SK-N-SH (cell line): ENCODE data around the gene TBC1D5. TPM values are rescaled to one million over a fixed set of nuclear protein-coding genes. Genes with fewer than 3 reads are reported as not detected.
A peak's percentile ranks its signal among the peaks of the same experiment; 100 is the strongest.

ENCODE experiments used
- CTCF ChIA-PET: fragments of 300-600, 350-600 bp; formaldehyde crosslinking; extraction: SDS; loops from one replicate; lab custom pipeline; 2021; lab: Yijun Ruan, JAX
- POLR2A ChIA-PET: fragments of 350-600 bp; sonication (Branson Sonifier 250); formaldehyde crosslinking; extraction: SDS; loops from one replicate; lab custom pipeline; 2020; ENCODE audit warnings: antibody characterized with exemption, inconsistent platforms; lab: Yijun Ruan, JAX
- DNase-seq: peaks from one replicate; pipeline ENCODE4 v3.0.0; 2012
- H2AFZ ChIP-seq: fragments of 200-600 bp; sonication (generic); 2 replicates; pipeline ENCODE4 v1.8.1; 2016; ENCODE audit warnings: antibody characterized with exemption, mild to moderate bottlenecking, low read depth
- H3F3A ChIP-seq: fragments of 200-600 bp; sonication (generic); replicated peaks from 2 replicates; pipeline ENCODE3; 2016; ENCODE audit warnings: antibody characterized with exemption, mild to moderate bottlenecking; ENCODE audit not compliant: insufficient read depth
- H3K27ac ChIP-seq, 2 experiments: fragments of 200-500 bp in 1 of 2; fragments of 200-600 bp in 1 of 2; sonication (Bioruptor generic) in 1 of 2; sonication (generic), shearing (Covaris generic) in 1 of 2; 2 replicates each; pipeline versions ENCODE4 v1.5.1 to v1.6.1; 2014 to 2016; ENCODE audit warnings: low read depth in 2 of 2, inconsistent platforms in 1 of 2, low read length in 1 of 2, mild to moderate bottlenecking in 1 of 2, mixed read lengths in 1 of 2
- H3K27me3 ChIP-seq: fragments of 200-600 bp; sonication (generic), shearing (Covaris generic); 2 replicates; pipeline ENCODE4 v1.6.1; 2016; ENCODE audit warnings: mixed run types; ENCODE audit not compliant: insufficient read depth
- H3K36me3 ChIP-seq, 2 experiments: fragments of 200-500 bp in 1 of 2; fragments of 200-600 bp in 1 of 2; sonication (Bioruptor generic) in 1 of 2; sonication (generic) in 1 of 2; replicated peaks in 1 of 2; 2 replicates each; pipeline versions ENCODE3 to v1.5.1; 2014 to 2016; ENCODE audit warnings: low read length in 1 of 2, mild to moderate bottlenecking in 1 of 2; ENCODE audit not compliant: insufficient read depth in 2 of 2, control insufficient read depth in 1 of 2
- H3K4me1 ChIP-seq, 2 experiments: fragments of 200-500 bp in 1 of 2; fragments of 200-600 bp in 1 of 2; sonication (Bioruptor generic) in 1 of 2; sonication (generic), shearing (Covaris generic) in 1 of 2; 2 replicates each; pipeline versions ENCODE4 v1.5.1 to v1.6.1; 2014 to 2016; ENCODE audit warnings: low read depth in 1 of 2, low read length in 1 of 2, mixed run types in 1 of 2; ENCODE audit not compliant: insufficient read depth in 2 of 2, control insufficient read depth in 1 of 2
- H3K4me2 ChIP-seq: fragments of 200-600 bp; sonication (generic), shearing (Covaris generic); 2 replicates; pipeline ENCODE4 v1.6.1; 2017; ENCODE audit warnings: mixed run types
- H3K4me3 ChIP-seq, 2 experiments: fragments of 200-500 bp in 1 of 2; fragments of 200-600 bp in 1 of 2; sonication (Bioruptor generic) in 1 of 2; sonication (generic), shearing (Covaris generic) in 1 of 2; 2 replicates each; pipeline versions ENCODE4 v1.5.1 to v1.8.1; 2014 to 2016; ENCODE audit warnings: low read depth in 2 of 2, inconsistent platforms in 1 of 2, low read length in 1 of 2, mild to moderate bottlenecking in 1 of 2, mixed read lengths in 1 of 2, moderate library complexity in 1 of 2
- H3K79me2 ChIP-seq: fragments of 200-600 bp; sonication (generic); 2 replicates; pipeline ENCODE4 v1.8.1; 2017; ENCODE audit warnings: mild to moderate bottlenecking; ENCODE audit not compliant: insufficient read depth
- H3K9ac ChIP-seq: fragments of 200-600 bp; sonication (generic); 2 replicates; pipeline ENCODE4 v1.6.1; 2017; ENCODE audit warnings: mixed run types
- H3K9me2 ChIP-seq: fragments of 200-600 bp; sonication (generic); 2 replicates; pipeline ENCODE4 v1.6.1; 2017; ENCODE audit warnings: mixed run types
- H3K9me3 ChIP-seq: fragments of 200-600 bp; sonication (generic); 2 replicates; pipeline ENCODE4 v1.6.1; 2017; ENCODE audit warnings: mixed run types, mild to moderate bottlenecking, moderate library complexity
- H4K20me1 ChIP-seq: fragments of 200-600 bp; sonication (generic); 2 replicates; pipeline ENCODE4 v1.6.1; 2017; ENCODE audit warnings: mild to moderate bottlenecking, mixed run types; ENCODE audit not compliant: insufficient read depth
- CHD2 ChIP-seq: fragments of 150-350 bp; IDR thresholded peaks from 2 replicates; pipeline ENCODE4 v1.6.1; 2018; ENCODE audit warnings: low read length; ENCODE audit not compliant: partially characterized antibody
- ELF1 ChIP-seq: IDR thresholded peaks from 2 replicates; pipeline ENCODE4 v1.4.0; 2012
- EP300 ChIP-seq, 2 experiments: IDR thresholded peaks; 2 replicates each; pipeline versions ENCODE4 v1.4.0 to v1.6.1; 2012; ENCODE audit warnings: borderline replicate concordance in 1 of 2, low read depth in 1 of 2, low read length in 1 of 2
- FOSL2 ChIP-seq: IDR thresholded peaks from 2 replicates; pipeline ENCODE4 v1.4.0; 2012; ENCODE audit warnings: low read depth, mild to moderate bottlenecking, moderate library complexity, borderline replicate concordance
- FOXJ3 ChIP-seq: sonication (generic); formaldehyde crosslinking; IDR thresholded peaks from 2 replicates; pipeline ENCODE4 v1.5.1; 2020; ENCODE audit warnings: mild to moderate bottlenecking, missing genetic modification reagents
- FOXM1 ChIP-seq: IDR thresholded peaks from 2 replicates; pipeline ENCODE4 v1.4.0; 2012; ENCODE audit warnings: low read depth, mild to moderate bottlenecking
- MXI1 ChIP-seq: IDR thresholded peaks from 2 replicates; pipeline ENCODE4 v1.6.1; 2012; ENCODE audit warnings: mild to moderate bottlenecking, low read depth, low read length, improper control_type of control experiment
- NRF1 ChIP-seq: IDR thresholded peaks from 2 replicates; pipeline ENCODE4 v1.6.1; 2012; ENCODE audit warnings: low read depth, mild to moderate bottlenecking, low read length
- POLR2AphosphoS5 ChIP-seq: IDR thresholded peaks from 2 replicates; pipeline ENCODE4 v1.6.1; 2012; ENCODE audit warnings: low read depth, low read length
- RAD21 ChIP-seq: IDR thresholded peaks from 2 replicates; pipeline ENCODE4 v1.6.1; 2012; ENCODE audit warnings: mild to moderate bottlenecking, low read length
- RCOR1 ChIP-seq: fragments of 150-350 bp; IDR thresholded peaks from 2 replicates; pipeline ENCODE4 v1.6.1; 2017; ENCODE audit warnings: antibody characterized with exemption, low read length
- RFX5 ChIP-seq: IDR thresholded peaks from 2 replicates; pipeline ENCODE4 v1.6.1; 2012; ENCODE audit warnings: mild to moderate bottlenecking, improper control_type of control experiment, low read length
- RXRA ChIP-seq: IDR thresholded peaks from 2 replicates; pipeline ENCODE4 v1.4.0; 2012; ENCODE audit warnings: low read depth, mild to moderate bottlenecking, borderline replicate concordance
- SIN3A ChIP-seq: IDR thresholded peaks from 2 replicates; pipeline ENCODE4 v1.6.1; 2012; ENCODE audit warnings: low read depth, mild to moderate bottlenecking, low read length, moderate library complexity, borderline replicate concordance
- SMC3 ChIP-seq: IDR thresholded peaks from 2 replicates; pipeline ENCODE4 v1.6.1; 2012; ENCODE audit warnings: low read depth, low read length, improper control_type of control experiment
- TAF1 ChIP-seq: IDR thresholded peaks from 2 replicates; pipeline ENCODE4 v1.6.1; 2012; ENCODE audit warnings: low read depth, mild to moderate bottlenecking, low read length, moderate library complexity, borderline replicate concordance
- TCF12 ChIP-seq: IDR thresholded peaks from 2 replicates; pipeline ENCODE4 v1.4.0; 2012
- TEAD4 ChIP-seq: IDR thresholded peaks from 2 replicates; pipeline ENCODE4 v1.4.0; 2012; ENCODE audit warnings: mild to moderate bottlenecking, borderline replicate concordance; ENCODE audit not compliant: insufficient read depth
- YY1 ChIP-seq: IDR thresholded peaks from 2 replicates; pipeline ENCODE4 v1.4.0; 2012; ENCODE audit warnings: low read depth, mild to moderate bottlenecking
- WGBS: methylation state at CpG from one replicate; pipeline ENCODE4 v1.1.6; 2017; ENCODE audit warnings: low lambda C conversion rate; 5-methylcytosine and 5-hydroxymethylcytosine counted together
- polyA plus RNA-seq, 3 experiments: library from polyadenylated mRNA; depleted of rRNA; stranded (reverse); fragments of >200 nt; gene quantifications; 2 replicates each; pipeline ENCODE4 v1.2.3, GENCODE V29; 2012
- TF ChIP-seq, protein P1 (sequence below): fragments of 200-600 bp; sonication (generic); IDR thresholded peaks from 2 replicates; pipeline ENCODE4 v1.6.1; 2017; ENCODE audit warnings: antibody characterized with exemption, mild to moderate bottlenecking, moderate library complexity
- TF ChIP-seq, protein P2 (sequence below): IDR thresholded peaks from 2 replicates; pipeline ENCODE4; 2012
- TF ChIP-seq, protein P3 (sequence below): IDR thresholded peaks from 2 replicates; pipeline ENCODE4 v1.4.0; 2012; ENCODE audit warnings: low read depth, borderline replicate concordance
- TF ChIP-seq, protein P4 (sequence below): fragments of 150-350 bp; IDR thresholded peaks from 2 replicates; pipeline ENCODE4 v1.6.1; 2017; ENCODE audit warnings: antibody characterized with exemption, low read length, low read depth, borderline replicate concordance

Gene TBC1D5
- polyA plus RNA-seq, 1 of the 3 experiments (the other 2 are of a cell fraction): 19.5 TPM

DNA sequence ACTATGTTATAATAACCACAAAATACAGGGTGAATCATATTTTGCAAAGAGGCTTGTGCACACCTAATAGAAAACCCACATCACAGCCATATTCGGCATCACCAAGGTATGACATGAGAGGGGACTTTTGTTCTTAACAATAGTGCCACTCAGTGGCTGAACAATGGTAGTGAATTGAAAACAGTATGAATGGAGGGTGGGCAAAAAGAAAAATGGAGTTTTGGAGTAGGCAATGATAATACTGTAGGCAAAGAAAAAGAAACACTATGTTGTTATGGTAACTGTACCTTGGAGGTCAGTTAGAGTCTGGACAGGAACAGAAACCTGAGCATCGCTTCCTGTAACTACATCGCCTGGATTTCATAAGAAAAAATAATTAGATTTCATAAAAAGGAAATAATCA is 509.0 kb downstream of the TBC1D5 start:
- H3K27ac ChIP-seq: no peak overlapping the region
- H2AFZ ChIP-seq: no peak overlapping the region
- H3K4me1 ChIP-seq: no peaks in the 10 kb centered on the region; a peak in 1 of 4 replicates
- H3F3A ChIP-seq: no peaks in the 10 kb centered on the region
- peak; percentile 45 for DNase-seq
- TF ChIP-seq YY1 (no peak), RAD21 (peak; percentile 93), SIN3A (no peak), RCOR1 (no peak), EP300 (IDR thresholded peaks at IDR 0.05; ENCODE audit: borderline replicate concordance in 1 of 2, low read depth in 1 of 2, low read length in 1 of 2) (no peak), TAF1 (no peak), SMC3 (peak; percentile 87), FOXJ3 (CRISPR knock-in tag) (no peak), NRF1 (no peak), MXI1 (no peak), RXRA (no peak), FOSL2 (no peak), CHD2 (no peak), FOXM1 (no peak), POLR2AphosphoS5 (no peak)
- TF ChIP-seq, protein P1, sequence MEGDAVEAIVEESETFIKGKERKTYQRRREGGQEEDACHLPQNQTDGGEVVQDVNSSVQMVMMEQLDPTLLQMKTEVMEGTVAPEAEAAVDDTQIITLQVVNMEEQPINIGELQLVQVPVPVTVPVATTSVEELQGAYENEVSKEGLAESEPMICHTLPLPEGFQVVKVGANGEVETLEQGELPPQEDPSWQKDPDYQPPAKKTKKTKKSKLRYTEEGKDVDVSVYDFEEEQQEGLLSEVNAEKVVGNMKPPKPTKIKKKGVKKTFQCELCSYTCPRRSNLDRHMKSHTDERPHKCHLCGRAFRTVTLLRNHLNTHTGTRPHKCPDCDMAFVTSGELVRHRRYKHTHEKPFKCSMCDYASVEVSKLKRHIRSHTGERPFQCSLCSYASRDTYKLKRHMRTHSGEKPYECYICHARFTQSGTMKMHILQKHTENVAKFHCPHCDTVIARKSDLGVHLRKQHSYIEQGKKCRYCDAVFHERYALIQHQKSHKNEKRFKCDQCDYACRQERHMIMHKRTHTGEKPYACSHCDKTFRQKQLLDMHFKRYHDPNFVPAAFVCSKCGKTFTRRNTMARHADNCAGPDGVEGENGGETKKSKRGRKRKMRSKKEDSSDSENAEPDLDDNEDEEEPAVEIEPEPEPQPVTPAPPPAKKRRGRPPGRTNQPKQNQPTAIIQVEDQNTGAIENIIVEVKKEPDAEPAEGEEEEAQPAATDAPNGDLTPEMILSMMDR: peak; percentile 81
- CTCF ChIA-PET: interaction anchor here (1.0 to 3.4 kb wide), 6 partner anchors 10 to 632 kb away, joined by 3 to 36 read pairs (median 4); partner anchors contain the start of gene PLCL2
- no peaks in the 10 kb centered on the region for H3K27me3 ChIP-seq
- H3K36me3 ChIP-seq: peaks cover 0 to 3% of the 10 kb centered on the region in 2 experiments
- no peaks in the 10 kb centered on the region for H3K9me2 ChIP-seq
- H3K4me3 ChIP-seq: no peak overlapping the region; a peak in 1 of 4 replicates
- no peak overlapping the region for H3K9ac ChIP-seq
- no peaks in the 10 kb centered on the region for H3K9me3 ChIP-seq
- H4K20me1 ChIP-seq: no peaks in the 10 kb centered on the region
- WGBS: 30% methylated on average over 3 of the region's 3 CpGs
- no peaks in the 10 kb centered on the region for H3K79me2 ChIP-seq
- POLR2A ChIA-PET: no interaction called here
- no peak overlapping the region for H3K4me2 ChIP-seq

DNA sequence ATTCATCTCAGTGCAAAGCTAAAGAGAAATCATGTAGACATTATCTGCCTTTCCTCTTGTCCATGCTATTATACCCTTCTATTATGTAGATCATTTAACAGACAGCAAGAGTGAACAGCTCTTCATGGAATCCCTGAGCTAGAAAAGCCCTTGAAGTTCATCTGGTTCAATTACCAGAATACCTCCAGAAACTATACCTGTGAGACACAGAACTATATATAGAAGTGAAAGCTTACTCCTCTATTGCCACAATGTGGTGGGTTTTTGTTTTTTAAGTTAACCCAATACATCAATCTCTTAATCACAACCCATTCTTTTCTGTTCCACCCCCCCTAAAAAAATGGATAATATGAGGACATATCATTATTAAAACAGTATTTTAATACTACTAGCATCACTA is 510.0 kb downstream of the TBC1D5 start:
- H3K4me2 ChIP-seq: no peak overlapping the region
- no peak overlapping the region for H3K9ac ChIP-seq
- no peak overlapping the region for H2AFZ ChIP-seq
- H3K36me3 ChIP-seq: peaks cover 0 to 1% of the 10 kb centered on the region in 2 experiments
- no peaks in the 10 kb centered on the region for H4K20me1 ChIP-seq
- no peaks in the 10 kb centered on the region for H3K27me3 ChIP-seq
- POLR2A ChIA-PET: no interaction called here
- H3K79me2 ChIP-seq: no peaks in the 10 kb centered on the region
- H3K4me3 ChIP-seq: no peak overlapping the region
- H3K27ac ChIP-seq: no peak overlapping the region
- no peaks in the 10 kb centered on the region for H3K4me1 ChIP-seq
- CTCF ChIA-PET: interaction anchor here (1.2 to 3.4 kb wide), 7 partner anchors 9 to 631 kb away, joined by 3 to 36 read pairs (median 3); partner anchors contain the start of genes DAZL and PLCL2
- H3K9me2 ChIP-seq: no peaks in the 10 kb centered on the region
- DNase-seq: no peak
- H3K9me3 ChIP-seq: no peaks in the 10 kb centered on the region
- H3F3A ChIP-seq: no peaks in the 10 kb centered on the region
- TF ChIP-seq ELF1 (no peak), MXI1 (no peak), CHD2 (no peak), TEAD4 (no peak), RFX5 (no peak), FOXM1 (no peak), FOXJ3 (CRISPR knock-in tag) (no peak), SIN3A (no peak), EP300 (IDR thresholded peaks at IDR 0.05; ENCODE audit: borderline replicate concordance in 1 of 2, low read depth in 1 of 2, low read length in 1 of 2) (no peak), FOSL2 (no peak), RAD21 (no peak), TCF12 (no peak), SMC3 (no peak)
- TF ChIP-seq, protein P2, sequence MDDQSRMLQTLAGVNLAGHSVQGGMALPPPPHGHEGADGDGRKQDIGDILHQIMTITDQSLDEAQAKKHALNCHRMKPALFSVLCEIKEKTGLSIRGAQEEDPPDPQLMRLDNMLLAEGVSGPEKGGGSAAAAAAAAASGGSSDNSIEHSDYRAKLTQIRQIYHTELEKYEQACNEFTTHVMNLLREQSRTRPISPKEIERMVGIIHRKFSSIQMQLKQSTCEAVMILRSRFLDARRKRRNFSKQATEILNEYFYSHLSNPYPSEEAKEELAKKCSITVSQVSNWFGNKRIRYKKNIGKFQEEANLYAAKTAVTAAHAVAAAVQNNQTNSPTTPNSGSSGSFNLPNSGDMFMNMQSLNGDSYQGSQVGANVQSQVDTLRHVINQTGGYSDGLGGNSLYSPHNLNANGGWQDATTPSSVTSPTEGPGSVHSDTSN: no peak
- TF ChIP-seq, protein P3, sequence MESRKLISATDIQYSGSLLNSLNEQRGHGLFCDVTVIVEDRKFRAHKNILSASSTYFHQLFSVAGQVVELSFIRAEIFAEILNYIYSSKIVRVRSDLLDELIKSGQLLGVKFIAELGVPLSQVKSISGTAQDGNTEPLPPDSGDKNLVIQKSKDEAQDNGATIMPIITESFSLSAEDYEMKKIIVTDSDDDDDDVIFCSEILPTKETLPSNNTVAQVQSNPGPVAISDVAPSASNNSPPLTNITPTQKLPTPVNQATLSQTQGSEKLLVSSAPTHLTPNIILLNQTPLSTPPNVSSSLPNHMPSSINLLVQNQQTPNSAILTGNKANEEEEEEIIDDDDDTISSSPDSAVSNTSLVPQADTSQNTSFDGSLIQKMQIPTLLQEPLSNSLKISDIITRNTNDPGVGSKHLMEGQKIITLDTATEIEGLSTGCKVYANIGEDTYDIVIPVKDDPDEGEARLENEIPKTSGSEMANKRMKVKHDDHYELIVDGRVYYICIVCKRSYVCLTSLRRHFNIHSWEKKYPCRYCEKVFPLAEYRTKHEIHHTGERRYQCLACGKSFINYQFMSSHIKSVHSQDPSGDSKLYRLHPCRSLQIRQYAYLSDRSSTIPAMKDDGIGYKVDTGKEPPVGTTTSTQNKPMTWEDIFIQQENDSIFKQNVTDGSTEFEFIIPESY: no peak
- TF ChIP-seq, protein P4, sequence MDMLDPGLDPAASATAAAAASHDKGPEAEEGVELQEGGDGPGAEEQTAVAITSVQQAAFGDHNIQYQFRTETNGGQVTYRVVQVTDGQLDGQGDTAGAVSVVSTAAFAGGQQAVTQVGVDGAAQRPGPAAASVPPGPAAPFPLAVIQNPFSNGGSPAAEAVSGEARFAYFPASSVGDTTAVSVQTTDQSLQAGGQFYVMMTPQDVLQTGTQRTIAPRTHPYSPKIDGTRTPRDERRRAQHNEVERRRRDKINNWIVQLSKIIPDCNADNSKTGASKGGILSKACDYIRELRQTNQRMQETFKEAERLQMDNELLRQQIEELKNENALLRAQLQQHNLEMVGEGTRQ: no peak
